Ecto neural progenitor cell (in vitro differentiated cells): ENCODE results near the gene SOWAHA.
"Not testable (repeated sequence)": the region's sequence is repeated elsewhere in the genome, so short reads cannot be mapped to it uniquely, and the experiment has no call there.

Experiments used
- DNase-seq: peaks from one replicate; pipeline ENCODE4 v3.0.0-alpha.2; 2018; ENCODE audit warnings: low spot score

The SOWAHA gene

DNA sequence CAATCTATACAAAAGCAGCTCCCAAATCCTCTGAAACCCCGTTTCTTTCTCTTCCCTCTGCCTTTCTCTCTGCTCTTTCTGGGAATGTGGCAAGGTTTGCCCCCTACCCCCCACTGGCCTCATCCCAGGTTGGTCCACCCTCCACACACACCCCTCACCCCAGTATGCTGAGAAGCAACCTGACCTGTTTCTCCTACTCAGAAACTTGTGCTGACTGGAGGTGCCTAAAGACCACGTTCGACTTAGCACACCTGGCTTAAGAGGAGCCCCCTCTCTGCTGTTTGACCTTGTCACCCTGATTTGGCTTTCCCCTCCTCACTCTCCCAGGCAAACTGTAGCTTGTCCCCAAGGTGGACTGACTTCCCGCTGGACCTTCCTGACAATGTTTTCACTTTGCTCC lies 35.0 kb upstream of the SOWAHA start:
- DNase-seq = no peak

DNA sequence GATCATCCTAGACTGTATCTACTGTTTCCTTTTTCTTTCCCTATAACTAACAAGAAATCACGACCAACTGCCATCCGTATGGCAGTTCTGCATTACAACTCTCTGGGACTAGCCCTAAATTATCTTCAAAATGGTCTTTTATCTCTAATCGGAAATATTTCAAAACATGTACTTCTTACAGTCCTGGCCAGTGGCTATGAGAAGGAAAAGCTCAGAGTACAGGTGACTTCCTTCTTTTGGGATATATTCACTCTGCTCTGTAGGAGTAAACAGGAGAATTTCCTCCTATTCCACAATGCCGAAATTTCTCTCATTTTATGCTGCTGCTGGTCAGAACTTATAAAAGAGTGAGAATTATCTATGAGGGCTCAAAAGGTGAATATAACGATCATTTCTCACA lies 34.2 kb upstream of the SOWAHA start:
- DNase-seq = no peak

DNA sequence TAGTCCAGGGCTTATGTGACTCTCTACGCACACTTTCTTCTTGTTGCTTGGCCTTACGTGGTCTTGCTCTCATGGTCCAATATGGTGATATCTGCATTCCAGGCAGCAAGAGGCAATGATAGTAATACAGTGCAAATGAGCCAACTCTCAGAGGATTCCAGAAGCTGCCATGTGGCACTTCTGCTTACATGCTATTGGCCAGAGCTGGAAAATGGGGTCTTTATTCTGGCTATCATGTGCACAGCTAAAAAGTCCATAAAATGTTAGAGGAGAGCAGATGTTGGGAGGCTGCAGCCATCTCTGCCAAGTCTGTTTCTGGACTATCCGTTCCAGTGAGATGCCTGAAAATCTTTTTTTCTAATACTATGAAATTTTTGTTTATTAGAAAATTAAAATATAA lies 33.1 kb upstream of the SOWAHA start:
- no peak for DNase-seq

DNA sequence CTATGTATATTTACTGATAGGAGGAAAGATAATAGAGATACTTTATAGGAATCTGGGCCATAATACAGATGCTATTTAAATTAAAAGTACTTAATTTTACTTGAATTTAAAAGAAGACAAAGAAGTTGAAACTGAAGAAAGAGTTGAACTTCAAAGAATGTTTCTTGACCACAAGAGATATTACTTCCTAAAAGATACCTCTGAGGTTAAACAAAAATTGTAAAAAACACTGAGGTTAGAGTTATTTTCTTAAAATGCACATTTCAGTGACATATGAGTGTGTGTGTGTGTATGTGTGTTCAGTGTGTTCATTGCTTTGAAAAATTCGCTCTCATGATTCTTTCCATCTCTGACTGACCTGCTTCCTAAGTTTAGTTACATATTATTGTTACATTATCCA lies 32.5 kb upstream of the SOWAHA start:
- DNase-seq = no peak

DNA sequence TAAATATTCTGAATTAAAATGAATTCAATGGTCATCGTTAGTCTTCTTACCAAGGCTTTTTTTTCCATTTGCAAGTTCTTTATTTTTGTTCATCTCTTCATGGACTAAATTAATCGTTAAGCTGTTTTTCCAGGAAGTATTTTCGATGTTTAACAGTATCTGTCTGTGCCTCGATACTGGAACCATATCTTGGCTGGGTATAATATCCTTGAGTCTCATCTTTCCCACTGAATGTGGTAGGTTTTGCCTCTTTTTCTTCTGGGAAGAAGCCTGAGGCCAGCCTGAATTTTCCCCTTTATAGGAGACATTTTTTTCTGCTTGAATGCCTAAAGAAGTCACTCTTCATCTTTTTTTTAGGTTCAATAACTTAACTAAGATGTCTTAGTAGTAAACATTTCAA lies 32.1 kb upstream of the SOWAHA start:
- DNase-seq = no peak

DNA sequence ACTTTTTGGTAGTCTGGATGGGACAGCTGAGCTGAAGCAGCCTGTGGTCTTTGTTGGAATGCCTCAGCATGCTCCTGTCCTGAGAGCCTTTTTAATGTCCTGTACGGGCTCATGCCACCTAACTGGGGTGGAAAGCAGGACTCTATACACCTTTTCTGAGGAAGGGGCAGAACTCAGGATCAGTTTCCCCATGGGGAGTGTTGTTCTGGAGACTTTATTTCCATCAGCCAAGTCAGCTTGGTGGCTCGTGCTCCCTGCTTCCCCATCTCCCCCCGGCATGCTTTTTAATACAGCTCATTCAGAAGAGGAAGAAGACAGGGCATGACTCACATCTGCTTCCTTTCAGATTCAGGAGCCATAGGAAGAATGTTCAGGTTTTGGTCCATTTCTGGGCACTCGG lies 31.0 kb upstream of the SOWAHA start:
- DNase-seq = no peak

DNA sequence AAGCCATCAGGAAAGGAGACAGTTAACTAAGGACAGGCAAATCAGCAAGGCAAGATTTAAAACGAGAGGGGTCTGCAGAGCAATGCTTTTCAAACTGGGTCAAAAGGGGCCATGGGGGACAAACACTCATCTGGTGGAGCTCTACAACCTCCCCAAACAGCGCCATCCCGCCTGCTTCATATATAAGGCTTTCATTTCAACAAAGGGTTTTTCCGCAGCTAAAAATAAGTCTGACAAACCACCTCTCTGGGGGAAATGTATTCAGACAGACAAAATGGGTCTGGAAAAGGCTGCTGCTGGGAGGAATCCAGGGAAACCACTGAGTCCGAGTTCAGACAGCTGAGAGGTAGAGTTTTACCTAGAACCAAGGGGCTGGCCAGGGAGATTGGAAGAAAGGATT lies 27.7 kb upstream of the SOWAHA start:
- no peak for DNase-seq

DNA sequence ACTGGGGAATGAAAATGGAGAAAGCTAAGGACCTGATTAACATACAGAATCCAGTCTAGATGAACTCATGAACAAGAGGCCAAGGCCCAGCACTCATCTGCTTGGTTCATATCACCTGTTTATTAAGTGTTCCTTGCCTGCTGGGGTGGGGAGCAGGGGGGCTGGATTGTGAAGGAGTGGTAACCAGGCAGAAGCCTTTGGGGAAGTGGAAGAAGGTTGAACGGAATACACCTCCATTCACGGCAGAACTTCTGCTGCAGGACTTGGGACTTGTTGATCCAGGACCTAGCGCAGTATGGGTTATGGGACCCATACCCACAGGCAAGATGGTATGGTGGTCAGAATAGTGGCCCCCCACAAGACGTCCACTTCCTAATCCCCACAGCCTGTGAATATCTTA lies 27.2 kb upstream of the SOWAHA start:
- no peak for DNase-seq

DNA sequence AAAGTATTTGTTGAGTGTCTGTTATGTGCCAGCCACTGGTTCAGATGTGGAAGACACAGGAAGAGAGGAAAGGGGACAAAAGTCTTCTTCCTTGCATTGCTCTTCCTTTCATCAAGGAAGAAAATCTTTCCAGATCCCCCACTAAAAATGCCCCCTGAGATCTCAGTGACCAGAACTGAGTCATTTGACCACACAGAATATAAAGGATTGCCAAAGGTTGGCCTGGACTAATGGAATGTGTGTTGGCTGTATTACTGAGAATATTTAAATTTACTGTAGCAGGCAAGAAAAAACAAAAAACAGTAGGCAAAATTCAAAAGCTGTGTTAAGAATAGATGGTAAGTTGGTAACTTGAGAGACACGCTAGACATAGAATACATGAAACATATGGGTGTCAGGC lies 26.0 kb upstream of the SOWAHA start:
- DNase-seq = no peak

DNA sequence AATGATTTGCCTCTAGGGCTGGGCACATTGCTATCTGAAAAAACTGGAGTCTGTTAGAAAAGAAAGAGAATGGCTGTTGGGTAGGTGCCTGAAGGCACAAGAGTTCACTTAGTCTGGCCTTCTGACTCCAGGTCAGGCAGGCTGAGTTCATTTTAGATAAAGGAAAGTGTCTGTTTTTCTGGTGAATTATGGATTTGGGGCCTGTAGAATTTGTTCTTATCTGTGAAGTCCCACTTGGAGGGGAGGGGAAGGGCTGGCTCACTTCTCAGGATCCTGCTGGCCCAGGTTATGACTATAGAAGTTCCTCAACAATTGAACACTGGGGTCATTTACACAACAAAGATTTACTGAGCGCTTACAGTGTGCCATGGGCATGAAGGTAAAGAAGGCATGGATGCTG lies 24.6 kb upstream of the SOWAHA start:
- DNase-seq = no peak

DNA sequence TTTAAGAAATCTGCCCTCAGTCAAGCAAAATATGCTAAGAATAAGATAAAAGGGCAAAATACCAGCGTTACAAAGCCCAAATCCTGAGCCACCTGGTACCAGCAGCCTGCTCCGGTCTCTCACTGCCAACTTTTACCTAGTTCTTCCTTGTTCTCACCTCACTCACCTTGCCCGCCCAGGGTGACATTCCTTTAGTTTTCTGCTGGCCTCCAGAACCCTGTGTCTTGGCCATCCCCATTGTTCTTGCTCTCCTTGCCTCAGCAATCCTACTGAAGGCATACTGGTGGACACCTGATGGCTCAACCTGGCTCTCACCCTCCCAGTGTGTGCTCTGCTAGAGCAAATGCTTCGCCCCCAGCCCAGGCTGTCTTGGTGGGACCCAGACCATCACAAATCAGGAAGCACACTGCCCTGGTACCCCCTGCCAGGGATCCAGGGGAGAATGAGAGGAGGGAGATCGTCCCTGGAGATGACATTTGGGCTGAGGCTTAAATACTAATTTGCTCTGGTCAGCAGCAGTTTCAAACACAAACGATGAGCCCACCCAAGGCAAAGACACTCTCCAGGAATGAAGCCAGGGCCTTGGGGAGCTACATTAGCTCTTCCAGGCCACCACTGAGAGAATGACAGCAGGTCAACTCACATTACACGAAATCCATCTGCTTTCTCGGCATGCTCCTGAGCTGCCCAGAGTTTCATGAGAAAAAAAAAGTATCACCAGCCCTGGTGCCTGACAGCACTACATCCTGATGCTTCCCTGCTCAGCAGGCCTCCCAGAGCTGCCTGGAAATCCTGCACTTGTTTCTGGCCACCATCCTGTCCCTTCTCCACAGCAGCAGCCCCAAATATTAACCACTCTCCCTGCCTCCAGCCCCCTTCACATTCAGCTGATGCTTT lies 23.9 kb upstream of the SOWAHA start:
- DNase-seq = no peak

DNA sequence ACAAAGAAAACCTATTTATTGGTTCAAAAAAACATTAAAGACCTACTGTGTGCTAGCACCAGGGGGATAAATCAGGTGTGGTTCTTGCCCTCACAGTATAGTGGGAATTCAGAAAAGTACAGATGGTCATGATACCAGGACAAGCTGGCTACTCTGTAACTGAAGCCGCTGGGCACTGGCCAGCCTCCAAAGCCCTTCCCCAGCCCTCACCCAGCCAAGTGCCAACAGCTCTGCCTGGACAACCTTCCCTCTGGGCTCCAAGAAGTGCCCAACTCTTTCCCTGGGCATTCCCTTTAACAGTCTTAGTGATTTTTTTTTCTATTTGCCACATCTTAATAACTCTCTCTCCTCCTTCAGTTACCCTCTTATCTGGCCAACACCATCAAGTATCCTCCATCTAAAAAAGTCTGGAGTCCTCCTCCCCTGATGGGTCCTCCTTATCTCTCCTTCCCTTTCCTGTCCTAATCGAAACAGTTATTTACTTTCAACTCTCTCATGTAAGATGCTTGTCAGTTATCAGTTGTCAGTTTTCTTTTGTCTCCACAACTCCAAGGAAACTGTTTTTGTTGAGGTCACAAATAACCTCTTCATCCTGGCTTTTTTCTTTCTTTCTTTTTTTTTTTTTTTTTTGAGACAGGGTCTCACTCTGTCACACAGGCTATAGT lies 22.8 kb upstream of the SOWAHA start:
- no peak for DNase-seq

DNA sequence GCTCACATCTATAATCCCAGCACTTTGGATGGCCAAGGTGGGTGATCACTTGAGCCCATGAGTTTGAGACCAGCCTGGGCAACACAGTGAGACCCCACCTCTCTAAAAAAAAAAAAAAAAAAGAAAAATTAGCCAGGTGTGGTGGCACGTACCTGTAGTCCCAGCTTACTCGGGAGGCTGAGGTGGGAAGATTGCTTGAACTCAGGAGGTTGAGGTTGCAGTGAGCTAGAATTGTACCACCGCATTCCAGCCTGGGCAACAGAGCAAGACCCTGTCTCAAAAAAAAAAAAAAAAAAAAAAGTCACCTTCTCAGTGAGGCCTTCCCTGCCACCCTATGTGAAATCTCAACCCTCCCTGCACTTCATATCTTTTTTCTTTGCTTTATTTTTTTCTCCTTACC lies 22.1 kb upstream of the SOWAHA start:
- no peak for DNase-seq

DNA sequence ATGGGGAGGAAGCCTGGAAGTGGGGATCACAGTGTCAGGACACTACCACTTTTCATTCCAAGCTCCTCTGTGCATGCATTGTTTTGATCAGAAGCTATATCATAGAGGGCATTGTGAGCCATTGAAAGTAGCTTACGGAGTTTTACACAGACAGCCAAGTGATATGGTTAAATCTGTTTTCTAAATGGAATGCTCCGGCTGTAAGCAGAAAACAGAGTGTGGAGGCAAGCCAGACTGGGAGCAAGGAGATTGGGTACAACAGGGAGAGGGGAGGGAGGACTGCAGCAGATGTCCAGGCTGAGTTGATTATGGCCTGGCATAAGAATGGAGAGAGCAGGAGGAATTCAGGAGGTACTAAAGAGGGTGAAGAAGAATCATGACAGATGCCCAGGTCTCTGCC lies 15.5 kb upstream of the SOWAHA start:
- DNase-seq = no peak

DNA sequence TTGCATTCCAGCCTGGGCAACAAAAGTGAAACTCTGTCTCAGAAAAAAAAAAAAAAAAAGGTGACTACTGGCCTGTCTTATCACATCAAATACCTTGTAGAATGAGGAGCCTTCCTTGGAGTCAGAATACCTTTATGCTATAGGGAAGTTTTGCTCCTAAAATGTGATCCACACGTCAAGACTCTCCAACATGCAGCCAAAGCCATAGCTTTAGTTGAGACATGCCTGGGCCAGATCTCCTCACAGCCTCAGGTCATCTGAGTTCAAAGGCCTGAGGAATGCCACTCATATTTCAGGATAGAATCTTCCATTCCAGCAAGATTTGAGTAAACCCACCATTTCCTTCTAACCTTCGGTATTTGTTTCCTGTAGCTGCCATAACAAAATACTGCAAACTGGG lies 13.7 kb upstream of the SOWAHA start:
- DNase-seq = no peak

DNA sequence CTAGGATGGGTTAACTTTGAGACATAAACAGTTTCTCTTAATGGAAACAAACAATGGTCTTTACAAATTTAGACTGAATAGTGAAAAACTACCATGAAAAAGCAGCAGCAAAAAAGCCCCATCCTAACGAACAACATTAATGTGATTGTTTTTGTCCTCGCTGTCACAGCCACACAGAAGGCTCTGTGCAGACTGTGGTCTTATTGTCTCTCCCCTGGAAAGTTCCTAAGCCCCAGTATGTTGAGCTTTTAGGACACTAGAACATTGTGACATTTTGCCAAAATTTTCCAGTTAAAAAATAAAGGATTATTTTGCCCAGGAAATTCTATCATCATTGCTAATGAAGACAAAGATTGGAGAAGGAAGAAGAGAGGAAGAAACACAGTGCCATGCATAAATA lies 12.6 kb upstream of the SOWAHA start:
- no peak for DNase-seq

DNA sequence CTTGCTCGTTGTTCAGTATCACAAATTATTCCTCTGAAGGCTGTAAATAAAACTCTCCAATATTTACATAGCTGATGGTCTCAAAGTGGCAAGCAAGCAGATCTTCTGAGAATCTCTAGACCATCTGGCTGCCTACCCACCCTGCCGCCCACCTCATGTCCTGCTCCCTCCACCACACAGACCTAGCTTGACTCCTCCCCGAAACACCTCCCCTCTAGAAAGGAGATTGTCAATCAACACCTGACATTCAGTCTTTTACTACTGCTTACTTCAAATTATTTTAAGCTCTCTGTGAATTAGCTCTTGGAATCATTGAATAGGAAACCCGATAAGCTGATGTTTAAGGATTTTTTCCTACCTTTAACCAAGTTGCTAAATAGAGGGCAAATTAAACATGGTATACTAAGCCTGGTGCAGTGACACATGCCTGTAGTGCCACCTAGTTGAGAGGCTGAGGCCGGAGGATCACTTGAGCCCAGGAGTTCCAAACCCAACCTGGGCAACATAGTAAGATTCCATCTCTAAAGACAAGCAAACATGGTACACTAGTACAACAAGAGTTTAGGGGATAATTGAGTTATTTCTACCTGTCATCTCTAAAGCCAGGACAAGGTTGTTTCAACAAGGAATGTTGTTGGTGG lies 10.9 kb upstream of the SOWAHA start:
- DNase-seq = no peak

DNA sequence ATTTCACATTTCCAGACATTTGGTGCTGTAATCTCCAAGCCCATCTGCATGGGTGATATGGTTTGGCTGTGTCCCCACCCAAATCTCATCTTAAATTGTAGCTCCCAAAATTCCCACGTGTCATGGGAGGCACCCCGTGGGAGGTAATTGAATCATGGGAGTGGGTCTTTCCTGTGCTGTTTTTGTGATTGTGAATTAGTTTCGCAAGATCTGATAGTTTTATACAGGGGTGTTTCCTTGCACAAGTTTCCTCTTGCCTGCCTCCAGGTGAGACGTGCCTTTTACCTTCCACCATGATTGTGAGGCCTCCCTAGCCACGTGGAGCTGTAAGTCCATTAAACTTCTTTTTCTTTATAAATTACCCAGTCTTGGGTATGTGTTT lies 10.4 kb upstream of the SOWAHA start:
- DNase-seq = not testable (repeated sequence)

DNA sequence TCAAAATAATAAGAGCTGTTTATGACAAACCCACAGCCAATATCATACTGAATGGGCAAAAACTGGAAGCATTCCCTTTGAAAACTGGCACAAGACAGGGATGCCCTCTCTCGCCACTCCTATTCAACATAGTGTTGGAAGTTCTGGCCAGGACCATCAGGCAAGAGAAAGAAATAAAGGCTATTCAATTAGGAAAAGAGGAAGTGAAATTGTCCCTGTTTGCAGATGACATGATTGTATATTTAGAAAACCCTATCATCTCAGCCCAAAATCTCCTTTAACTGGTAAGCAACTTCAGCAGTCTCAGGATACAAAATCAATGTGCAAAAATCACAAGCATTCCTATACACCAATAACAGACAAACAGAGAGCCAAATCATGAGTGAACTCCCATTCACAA lies 8.9 kb upstream of the SOWAHA start:
- DNase-seq = not testable (repeated sequence)

DNA sequence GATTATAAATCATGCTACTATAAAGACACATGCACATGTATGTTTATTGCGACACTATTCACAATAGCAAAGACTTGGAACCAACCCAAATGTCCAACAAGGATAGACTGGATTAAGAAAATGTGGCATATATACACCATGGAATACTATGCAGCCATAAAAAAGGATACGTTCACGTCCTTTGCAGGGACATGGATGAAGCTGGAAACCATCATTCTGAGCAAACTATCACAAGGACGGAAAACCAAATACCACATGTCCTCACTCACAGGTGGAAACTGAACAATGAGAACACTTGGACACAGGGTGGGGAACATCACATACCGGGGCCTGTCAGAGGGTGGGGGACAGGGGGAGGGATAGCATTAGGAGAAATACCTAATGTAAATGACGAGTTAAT lies 7.2 kb upstream of the SOWAHA start:
- DNase-seq = not testable (repeated sequence)

DNA sequence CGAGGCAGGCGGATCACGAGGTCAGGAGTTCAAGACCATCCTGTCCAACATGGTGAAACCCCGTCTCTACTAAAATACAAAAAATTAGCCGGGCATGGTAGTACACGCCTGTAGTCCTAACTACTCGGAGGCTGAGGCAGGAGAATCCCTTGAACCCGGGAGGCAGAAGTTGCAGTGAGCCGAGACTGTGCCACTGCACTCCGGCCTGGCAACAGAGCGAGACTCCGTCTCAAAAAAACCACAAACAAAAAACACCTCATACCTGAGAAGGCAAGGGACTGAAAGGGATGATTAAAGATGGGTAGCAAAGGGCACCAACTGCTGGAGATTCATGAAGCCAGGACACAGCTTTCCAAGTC lies 6.3 kb upstream of the SOWAHA start:
- DNase-seq = not testable (repeated sequence)

DNA sequence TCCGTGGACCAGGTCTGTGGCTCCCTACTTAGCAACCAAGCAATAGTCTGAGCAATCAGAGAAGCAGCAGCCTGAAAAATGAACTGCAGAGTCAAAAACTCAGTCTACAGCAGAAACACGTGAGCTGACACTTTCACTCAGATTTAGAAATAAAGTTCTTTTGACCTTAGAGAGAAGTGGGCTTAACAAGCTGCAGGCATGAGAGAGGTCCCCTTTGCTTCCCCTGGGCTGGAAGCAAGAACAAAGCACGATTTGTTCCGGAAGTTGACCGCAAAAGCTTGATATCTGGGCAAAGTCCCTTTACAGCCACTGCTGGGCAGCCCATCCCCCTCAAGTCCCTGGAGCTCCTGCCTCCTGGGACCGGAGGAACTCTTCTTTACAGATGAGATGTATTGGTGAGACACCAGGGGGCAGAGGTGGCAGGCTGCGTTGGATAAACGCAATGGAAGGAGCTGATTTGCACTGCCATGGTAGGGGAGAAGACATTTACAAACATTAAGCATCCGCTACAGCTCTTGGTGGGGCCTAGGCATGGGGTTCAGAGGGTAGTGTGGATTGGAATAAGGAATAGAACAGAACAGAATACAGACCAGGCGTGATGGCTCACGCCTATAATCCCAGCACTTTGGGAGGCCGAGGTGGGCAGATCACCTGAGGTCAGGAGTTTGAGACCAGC lies 5.8 kb upstream of the SOWAHA start:
- DNase-seq = peak; percentile 65

DNA sequence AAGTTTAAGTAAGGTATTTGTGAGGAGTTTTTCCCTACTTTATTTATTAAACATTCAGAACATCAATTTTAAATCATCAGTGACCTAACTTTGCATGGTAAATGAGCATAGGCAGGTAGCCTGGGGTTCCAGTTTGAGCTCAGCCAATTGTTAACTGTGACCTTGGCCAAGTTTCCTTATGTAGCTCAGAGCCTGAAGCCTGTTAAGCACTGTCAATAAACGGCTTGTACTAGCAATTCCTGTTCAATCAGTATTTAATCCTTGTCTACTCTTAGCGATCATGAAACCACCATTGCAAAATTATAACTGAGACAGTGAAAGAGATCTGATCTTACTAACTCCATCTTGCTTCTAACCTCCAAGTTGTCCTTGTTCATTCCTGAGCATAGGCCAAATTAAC lies 4.7 kb upstream of the SOWAHA start:
- no peak for DNase-seq
